C4-2B (cell line): ENCODE results near the gene ASMTL.
"Not testable (repeated sequence)": the region's sequence is repeated elsewhere in the genome, so short reads cannot be mapped to it uniquely, and the experiment has no call there.

Source experiments
- H3K27ac ChIP-seq: fragments of 450-650 bp; 2 replicates; pipeline ENCODE4 v1.5.1; 2017
- CTCF ChIP-seq: fragments of 450-650 bp; conservative IDR thresholded peaks from 2 replicates; pipeline ENCODE4 v1.5.1; 2017; ENCODE audit warnings: mild to moderate bottlenecking
- ZFX ChIP-seq: fragments of 450-650 bp; IDR thresholded peaks from 2 replicates; pipeline ENCODE4 v1.6.1; 2017

Gene ASMTL

GRCh38 chrX:1427756-1428155, 25.0 kb downstream of the ASMTL start:
- TF ChIP-seq CTCF = no peak
- TF ChIP-seq ZFX = no peak
- H3K27ac ChIP-seq = no peak overlapping the region

GRCh38 chrX:1426321-1426720, 26.4 kb downstream of the ASMTL start:
- H3K27ac ChIP-seq = not testable (repeated sequence)

- TF ChIP-seq ZFX (no peak), CTCF (no peak)
Observed at GRCh38 chrX:1425381-1425780, 27.3 kb downstream of the ASMTL start.

GRCh38 chrX:1424147-1424851, 28.4 kb downstream of the ASMTL start:
- no peak for TF ChIP-seq ZFX
- TF ChIP-seq CTCF = no peak
- no peak overlapping the region for H3K27ac ChIP-seq

More at GRCh38 chrX:1425381-1425780, 27.3 kb downstream of the ASMTL start:
- H3K27ac ChIP-seq = no peak overlapping the region

GRCh38 chrX:1423215-1423614, 29.5 kb downstream of the ASMTL start:
- H3K27ac ChIP-seq = no peak overlapping the region
- no peak for TF ChIP-seq CTCF
- no peak for TF ChIP-seq ZFX

GRCh38 chrX:1422135-1422465, 30.6 kb downstream of the ASMTL start:
- H3K27ac ChIP-seq = no peak overlapping the region
- TF ChIP-seq CTCF (no peak), ZFX (no peak)

GRCh38 chrX:1421433-1422134, 31.1 kb downstream of the ASMTL start:
- TF ChIP-seq CTCF = no peak
- no peak for TF ChIP-seq ZFX
- H3K27ac ChIP-seq = no peak overlapping the region

GRCh38 chrX:1420371-1420770, 32.3 kb downstream of the ASMTL start:
- no peak for TF ChIP-seq CTCF
- no peak for TF ChIP-seq ZFX
- H3K27ac ChIP-seq = no peak overlapping the region
